HTERT RPE-1 (cell line): Measurements from ENCODE around the gene SNX4.
"Not testable (repeated sequence)": the region's sequence is repeated elsewhere in the genome, so short reads cannot be mapped to it uniquely, and the experiment has no call there.

ENCODE experiments used
- in situ Hi-C: fragments of 300-500 bp; cut with MboI; formaldehyde crosslinking; loops from 4 replicates; pipeline ENCODE4 v1.14.3; 2020; ENCODE audit warnings: low sequenced_read_pairs

SNX4 gene

DNA sequence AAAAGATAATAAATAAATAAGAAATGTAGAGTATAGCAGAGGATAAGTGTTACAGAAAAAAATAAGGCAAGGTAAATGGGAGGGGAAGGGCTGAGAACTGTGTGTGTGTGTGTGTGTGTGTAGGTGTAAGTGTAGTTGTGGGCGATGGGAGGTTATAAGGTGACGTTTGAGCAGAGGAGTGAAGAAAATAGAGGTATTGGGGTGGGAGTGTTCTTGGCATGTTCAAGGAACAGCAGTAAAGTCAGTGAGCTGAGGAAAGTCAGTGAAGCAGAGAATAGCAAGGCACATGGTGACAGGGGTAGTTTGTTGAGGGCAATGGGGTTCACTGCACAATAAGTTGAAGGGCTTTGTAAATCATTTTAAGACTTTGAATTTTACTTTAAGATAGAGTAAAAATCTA lies 113.9 kb downstream of the SNX4 start:
- in situ Hi-C loops, result no loop called here

DNA sequence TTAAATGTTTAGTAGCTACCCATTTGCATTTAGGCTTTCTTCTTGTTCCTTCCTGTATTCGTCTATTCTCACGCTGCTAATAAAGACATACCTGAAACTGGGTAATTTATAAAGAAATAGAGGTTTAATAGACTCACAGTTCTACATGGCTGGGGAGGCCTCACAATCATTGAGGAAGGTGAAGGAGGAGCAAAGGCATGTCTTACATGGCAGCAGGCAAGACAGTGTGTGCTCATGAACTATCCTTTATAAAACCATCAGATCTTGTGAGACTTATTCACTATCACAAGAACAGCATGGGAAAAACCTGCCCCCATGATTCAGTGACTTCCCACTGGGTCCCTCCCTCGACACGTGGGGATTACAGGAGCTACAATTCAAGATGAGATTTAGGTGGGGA lies 114.5 kb downstream of the SNX4 start:
- in situ Hi-C loops, result not testable (repeated sequence)

DNA sequence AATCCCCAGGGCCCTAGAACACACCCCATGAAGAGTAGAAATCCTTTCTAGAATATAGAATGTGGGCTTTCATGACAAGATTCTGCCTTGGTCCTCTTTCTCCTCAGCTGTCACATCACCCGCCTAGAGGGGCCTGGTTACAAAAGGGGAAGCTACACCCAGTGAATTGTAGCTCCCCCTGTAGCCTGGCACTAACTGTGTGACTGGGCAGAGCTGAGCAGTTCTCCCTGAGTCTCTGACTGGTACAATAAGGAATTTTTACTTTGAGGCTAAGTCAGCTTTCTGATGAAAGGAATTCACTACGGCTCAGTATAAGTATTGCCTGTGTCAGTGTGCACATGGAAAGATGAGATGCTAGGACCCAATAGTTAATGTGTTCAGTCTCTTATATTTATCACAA lies 116.2 kb downstream of the SNX4 start:
- in situ Hi-C loops, result no loop called here

DNA sequence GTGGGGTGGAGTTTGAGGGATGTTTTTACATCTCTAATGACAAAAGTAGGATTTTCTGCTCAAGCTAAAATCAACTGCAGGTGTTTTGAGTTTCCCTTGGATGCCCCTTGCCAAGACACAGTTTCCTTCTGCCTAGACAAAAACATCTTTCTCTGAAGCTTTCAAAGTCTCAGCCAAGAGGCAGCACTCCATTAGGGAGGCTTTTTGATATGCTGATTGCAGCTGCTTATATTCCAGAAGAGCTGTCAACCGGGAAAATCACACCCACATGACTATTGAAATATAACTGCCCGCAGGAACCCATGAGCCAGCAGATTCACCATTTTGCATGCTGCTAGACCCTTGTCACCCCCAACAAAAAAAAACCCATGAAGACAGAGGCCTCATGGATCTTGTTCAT lies 117.4 kb downstream of the SNX4 start:
- in situ Hi-C loops, result no loop called here

DNA sequence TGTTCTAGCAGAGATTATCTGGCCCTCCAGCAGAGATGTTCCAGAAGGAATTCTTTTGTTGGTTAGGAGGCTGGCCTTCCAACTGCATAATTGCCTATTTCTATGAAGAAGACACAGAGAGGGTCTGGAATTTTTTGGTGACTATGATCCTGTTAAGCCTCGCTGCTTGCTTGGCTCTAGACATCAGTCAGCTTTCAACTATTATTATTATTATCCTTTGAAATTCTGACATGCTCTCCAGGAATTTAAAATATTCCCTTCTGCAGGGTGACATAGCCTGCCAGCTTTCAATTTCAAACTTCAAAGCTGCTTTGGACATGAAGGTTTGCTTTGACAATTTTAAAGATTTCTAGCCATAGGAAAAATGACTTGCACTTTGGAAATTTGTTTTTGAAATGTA lies 118.6 kb downstream of the SNX4 start:
- in situ Hi-C loops, result no loop called here

DNA sequence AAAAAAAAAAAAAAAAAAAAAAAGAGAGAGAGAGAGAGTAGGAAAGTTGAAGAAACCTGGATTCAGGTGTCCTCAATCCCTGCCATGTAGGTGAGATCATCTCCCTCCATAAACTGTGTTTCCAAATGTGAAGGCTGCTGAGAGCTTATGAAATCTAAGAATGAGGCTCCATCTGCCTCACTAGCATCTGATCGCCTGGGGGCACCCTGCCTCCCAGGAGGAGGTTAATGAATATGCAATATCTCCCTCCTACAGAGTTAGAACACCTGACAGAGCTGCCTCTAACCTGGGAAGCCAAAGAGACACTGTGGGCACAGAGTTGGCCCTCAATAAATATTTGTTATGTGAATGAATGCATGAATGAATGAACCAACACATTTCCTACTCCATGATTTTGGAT lies 121.0 kb downstream of the SNX4 start:
- in situ Hi-C loops, result no loop called here
